HG02571 (cell line): Measurements from ENCODE around the gene CXorf66.
"Not testable (repeated sequence)": the region's sequence is repeated elsewhere in the genome, so short reads cannot be mapped to it uniquely, and the experiment has no call there.

Experiments used
- ATAC-seq: cut with Tn5 transposase; IDR thresholded peaks from one replicate; pipeline ENCODE4 v1.9.1; 2021; ENCODE audit warnings: mild to moderate bottlenecking, moderate library complexity; ENCODE audit not compliant: unreplicated experiment

CXorf66 gene

GRCh38 chrX:139930401-139930800 is 34.9 kb downstream of the CXorf66 start:
- no peak for ATAC-seq

- ATAC-seq: no peak
Measured at GRCh38 chrX:139929876-139930275, 35.4 kb downstream of the CXorf66 start.

GRCh38 chrX:139924696-139925095 is 40.6 kb downstream of the CXorf66 start:
- no peak for ATAC-seq

- no peak for ATAC-seq
Measured at GRCh38 chrX:139924069-139924695, 41.1 kb downstream of the CXorf66 start.

- ATAC-seq: not testable (repeated sequence)
Measured at GRCh38 chrX:139921142-139921541, 44.2 kb downstream of the CXorf66 start.

- ATAC-seq: no peak
Measured at GRCh38 chrX:139920316-139920715, 45.0 kb downstream of the CXorf66 start.

- no peak for ATAC-seq
Measured at GRCh38 chrX:139914421-139914820, 50.9 kb downstream of the CXorf66 start.

- no peak for ATAC-seq
Measured at GRCh38 chrX:139909712-139910111, 55.6 kb downstream of the CXorf66 start.

GRCh38 chrX:139907078-139907477 is 58.2 kb downstream of the CXorf66 start:
- ATAC-seq: no peak

GRCh38 chrX:139905743-139906142 is 59.6 kb downstream of the CXorf66 start:
- no peak for ATAC-seq
